H9 (cell line): ENCODE results near the gene CRYGS. TPM values are rescaled to one million over a fixed set of nuclear protein-coding genes. Genes with fewer than 3 reads are reported as not detected.

Experiments used
- DNase-seq: peaks from one replicate; pipeline ENCODE4 v3.0.0-alpha.2; 2017
- H2AFZ ChIP-seq: one replicate; pipeline ENCODE4 v1.6.1; 2013; ENCODE audit warnings: mild to moderate bottlenecking, low read length, control low read depth, moderate library complexity
- H2AK5ac ChIP-seq: 2 replicates; pipeline ENCODE4 v1.6.1; 2013; ENCODE audit warnings: low read length, control low read depth, mixed read lengths; ENCODE audit not compliant: insufficient read length
- H2BK120ac ChIP-seq: one replicate; pipeline ENCODE4 v1.6.1; 2013; ENCODE audit warnings: low read depth, mild to moderate bottlenecking, low read length, control low read depth, inconsistent platforms; ENCODE audit not compliant: poor library complexity, severe bottlenecking
- H2BK12ac ChIP-seq: 2 replicates; pipeline ENCODE4 v1.6.1; 2013; ENCODE audit warnings: low read length, control low read depth, mixed read lengths, low read depth; ENCODE audit not compliant: insufficient read length
- H2BK15ac ChIP-seq: 2 replicates; pipeline ENCODE4 v1.6.1; 2013; ENCODE audit warnings: low read depth, low read length, control low read depth
- H2BK20ac ChIP-seq: one replicate; pipeline ENCODE4 v1.6.1; 2013; ENCODE audit warnings: low read depth, mild to moderate bottlenecking, low read length, control low read depth, inconsistent platforms; ENCODE audit not compliant: poor library complexity, severe bottlenecking
- H2BK5ac ChIP-seq: 2 replicates; pipeline ENCODE4 v1.6.1; 2013; ENCODE audit warnings: low read length, control low read depth, mixed read lengths; ENCODE audit not compliant: insufficient read length
- H3K14ac ChIP-seq: 2 replicates; pipeline ENCODE4 v1.6.1; 2013; ENCODE audit warnings: low read length, control low read depth; ENCODE audit not compliant: insufficient read depth
- H3K18ac ChIP-seq: 2 replicates; pipeline ENCODE4 v1.6.1; 2013; ENCODE audit warnings: low read depth, mild to moderate bottlenecking, mixed read lengths, low read length, control low read depth; ENCODE audit not compliant: insufficient read length
- H3K23ac ChIP-seq: 2 replicates; pipeline ENCODE4 v1.6.1; 2013; ENCODE audit warnings: low read length, control low read depth, mixed read lengths, low read depth; ENCODE audit not compliant: insufficient read length
- H3K23me2 ChIP-seq: 2 replicates; pipeline ENCODE4 v1.6.1; 2013; ENCODE audit warnings: low read depth, mild to moderate bottlenecking, mixed read lengths, low read length, control low read depth; ENCODE audit not compliant: insufficient read length, poor library complexity, severe bottlenecking
- H3K27ac ChIP-seq: 2 replicates; pipeline ENCODE4 v1.5.1; 2013; ENCODE audit warnings: low read length, control low read depth, mixed read lengths, low read depth; ENCODE audit not compliant: insufficient read length
- H3K27me3 ChIP-seq: 2 replicates; pipeline ENCODE4 v1.6.1; 2013; ENCODE audit warnings: low read length, control low read depth, inconsistent platforms; ENCODE audit not compliant: insufficient read depth
- H3K4ac ChIP-seq: 2 replicates; pipeline ENCODE4 v1.6.1; 2013; ENCODE audit warnings: low read depth, mild to moderate bottlenecking, control low read depth, inconsistent platforms, low read length, moderate library complexity
- H3K4me1 ChIP-seq: 2 replicates; pipeline ENCODE4 v1.6.1; 2013; ENCODE audit warnings: low read length, control low read depth, inconsistent platforms; ENCODE audit not compliant: insufficient read depth
- H3K4me2 ChIP-seq: 2 replicates; pipeline ENCODE4 v1.6.1; 2013; ENCODE audit warnings: low read length, control low read depth, mixed read lengths; ENCODE audit not compliant: insufficient read length, insufficient read depth
- H3K56ac ChIP-seq: 2 replicates; pipeline ENCODE4 v1.6.1; 2013; ENCODE audit warnings: low read depth, mild to moderate bottlenecking, mixed read lengths, low read length, control low read depth; ENCODE audit not compliant: insufficient read length
- H3K79me1 ChIP-seq: 2 replicates; pipeline ENCODE4 v1.6.1; 2013; ENCODE audit warnings: low read depth, mild to moderate bottlenecking, moderate library complexity, low read length, control low read depth, inconsistent platforms; ENCODE audit not compliant: insufficient read depth, poor library complexity, severe bottlenecking
- H3K79me2 ChIP-seq: 2 replicates; pipeline ENCODE4 v1.6.1; 2013; ENCODE audit warnings: low read length, control low read depth, inconsistent platforms; ENCODE audit not compliant: insufficient read depth
- H3K9ac ChIP-seq: 2 replicates; pipeline ENCODE4 v1.6.1; 2013; ENCODE audit warnings: low read length, control low read depth, mixed read lengths; ENCODE audit not compliant: insufficient read length; ENCODE audit errors: extremely low read depth
- H3K9me3 ChIP-seq: one replicate; pipeline ENCODE4 v1.6.1; 2013; ENCODE audit warnings: low read depth, low read length, inconsistent platforms; ENCODE audit not compliant: control insufficient read depth
- H3T11ph ChIP-seq: one replicate; pipeline ENCODE4 v1.6.1; 2013; ENCODE audit warnings: mild to moderate bottlenecking, low read length, control low read depth, inconsistent platforms
- H4K20me1 ChIP-seq: one replicate; pipeline ENCODE4 v1.6.1; 2013; ENCODE audit not compliant: control insufficient read depth, insufficient read length, insufficient read depth
- H4K5ac ChIP-seq: 2 replicates; pipeline ENCODE4 v1.6.1; 2013; ENCODE audit warnings: low read depth, mild to moderate bottlenecking, mixed read lengths, low read length, control low read depth; ENCODE audit not compliant: insufficient read length
- H4K8ac ChIP-seq: replicated peaks from 2 replicates; pipeline ENCODE4 v1.6.1; 2013; ENCODE audit warnings: low read length, control low read depth, mixed read lengths, low read depth; ENCODE audit not compliant: insufficient read length
- H4K91ac ChIP-seq: 2 replicates; pipeline ENCODE4 v1.6.1; 2013; ENCODE audit warnings: low read depth, mild to moderate bottlenecking, moderate library complexity, mixed read lengths, low read length, control low read depth; ENCODE audit not compliant: insufficient read length
- H3K27ac Mint-ChIP-seq, 3 experiments: 2 replicates in 2 of 3; 3 replicates in 1 of 3; pipeline ENCODE4 v1.8.0; 2020 to 2021; ENCODE audit warnings: mixed read lengths in 3 of 3, mild to moderate bottlenecking in 1 of 3, moderate library complexity in 1 of 3
- H3K27me3 Mint-ChIP-seq: 2 replicates; pipeline ENCODE4 v1.8.0; 2021; ENCODE audit warnings: low read depth, mild to moderate bottlenecking, moderate library complexity, mixed read lengths
- H3K36me3 Mint-ChIP-seq, 3 experiments: 2 replicates in 2 of 3; 3 replicates in 1 of 3; pipeline ENCODE4 v1.8.0; 2020 to 2021; ENCODE audit warnings: low read depth in 3 of 3, mixed read lengths in 3 of 3; ENCODE audit not compliant: insufficient read depth in 1 of 3
- H3K4me1 Mint-ChIP-seq, 2 experiments: 2 replicates each; pipeline ENCODE4 v1.8.0; 2020; ENCODE audit warnings: mixed read lengths in 2 of 2
- H3K4me3 Mint-ChIP-seq, 2 experiments: 2 replicates in 1 of 2; 3 replicates in 1 of 2; pipeline ENCODE4 v1.8.0; 2020 to 2021; ENCODE audit warnings: mild to moderate bottlenecking in 2 of 2, mixed read lengths in 2 of 2, moderate library complexity in 1 of 2
- H3K9me3 Mint-ChIP-seq, 2 experiments: 2 replicates in 1 of 2; 3 replicates in 1 of 2; pipeline ENCODE4 v1.8.0; 2020; ENCODE audit warnings: mild to moderate bottlenecking in 2 of 2, mixed read lengths in 2 of 2, moderate library complexity in 1 of 2
- CTCF ChIP-seq: fragments of 200-600 bp; sonication (generic); conservative IDR thresholded peaks from 3 replicates; pipeline ENCODE4 v1.8.0; 2021; ENCODE audit warnings: antibody characterized with exemption, mild to moderate bottlenecking
- WGBS: extraction: QIAGEN DNeasy Blood & Tissue Kit; methylation state at CpG from one replicate; pipeline ENCODE4 v1.1.7; 2013; ENCODE audit warnings: missing lambda C conversion rate, low lambda C conversion rate, mixed read lengths; ENCODE audit not compliant: insufficient read length; ENCODE audit errors: extremely low coverage; 5-methylcytosine and 5-hydroxymethylcytosine counted together
- total RNA-seq: library from RNA; stranded (reverse); gene quantifications from 2 replicates; pipeline ENCODE4 v1.2.1, GENCODE V29; 2021

Gene CRYGS
- total RNA-seq, 1 experiment from 2014 or later, result 1.0 TPM

- Histone ChIP-seq H3K23ac (no peak overlapping the region), H3K4me1 (no peaks in the 10 kb centered on the region), H3K79me1 (no peaks in the 10 kb centered on the region), H2BK5ac (no peak overlapping the region), H2AFZ (no peak overlapping the region), H2BK12ac (no peak overlapping the region), H3K56ac (no peak overlapping the region), H4K5ac (no peak overlapping the region), H2AK5ac (no peak overlapping the region), H3K27ac (no peak overlapping the region), H3K23me2 (no peaks in the 10 kb centered on the region), H3K4ac (no peak overlapping the region), H3K14ac (no peak overlapping the region), H2BK120ac (no peak overlapping the region), H3K27me3 (no peaks in the 10 kb centered on the region), H3K18ac (no peak overlapping the region), H3K9me3 (no peaks in the 10 kb centered on the region), H3K9ac (no peak overlapping the region), H4K20me1 (no peaks in the 10 kb centered on the region), H4K91ac (no peak overlapping the region), H3K79me2 (no peaks in the 10 kb centered on the region), H2BK20ac (no peak overlapping the region), H2BK15ac (no peak overlapping the region), H3T11ph (no peak overlapping the region), H3K4me2 (no peak overlapping the region), H4K8ac (no peak overlapping the region)
- no peaks in the 10 kb centered on the region; a peak in 1 of 5 replicates for H3K9me3 Mint-ChIP-seq
- no peaks in the 10 kb centered on the region; a peak in 2 of 7 replicates for H3K36me3 Mint-ChIP-seq
- no peak for TF ChIP-seq CTCF
- no peak overlapping the region for H3K27ac Mint-ChIP-seq
- peaks cover under 1% of the 10 kb centered on the region for H3K27me3 Mint-ChIP-seq
- no peak for DNase-seq
- no CpG with 5 or more reads among the region's 4 CpGs for WGBS
- peaks cover 4 to 8% of the 10 kb centered on the region in 2 experiments; a peak in 3 of 4 replicates for H3K4me1 Mint-ChIP-seq
- H3K4me3 Mint-ChIP-seq, result no peak overlapping the region
These were observed 54.7 kb downstream of the CRYGS start for GRCh38 chr3:186489507-186489906.

Other genes with a start within 250 kb of the CRYGS start
- gene DGKG, start 182.1 kb downstream of the CRYGS start, total RNA-seq, result not detected in 2 replicates
- gene TBCCD1, start 23.0 kb upstream of the CRYGS start, total RNA-seq, result 7.4 and 8.6 TPM in 2 replicates
- gene DNAJB11, start 26.3 kb upstream of the CRYGS start, total RNA-seq, result 57.4 and 61.2 TPM in 2 replicates
- gene AHSG, start 68.7 kb upstream of the CRYGS start, total RNA-seq, result 0.13 TPM in 1 of 2 replicates, not detected in the other
- gene FETUB, start 96.0 kb upstream of the CRYGS start, total RNA-seq, result not detected in 2 replicates
- gene HRG, start 121.6 kb upstream of the CRYGS start, total RNA-seq, result not detected in 2 replicates
- gene KNG1, start 173.0 kb upstream of the CRYGS start, total RNA-seq, result not detected in 2 replicates
- gene EIF4A2, start 239.2 kb upstream of the CRYGS start, total RNA-seq, result 398 and 417 TPM in 2 replicates